CD4-positive, alpha-beta T cell treated with Interleukin-21 for 1 hour (primary cell): ENCODE data around the gene CARHSP1.
"Not testable (repeated sequence)": the region's sequence is repeated elsewhere in the genome, so short reads cannot be mapped to it uniquely, and the experiment has no call there.

ENCODE experiments used
- DNase-seq: peaks from one replicate; pipeline ENCODE4 v3.0.0-alpha.2; 2020

The CARHSP1 gene

DNA sequence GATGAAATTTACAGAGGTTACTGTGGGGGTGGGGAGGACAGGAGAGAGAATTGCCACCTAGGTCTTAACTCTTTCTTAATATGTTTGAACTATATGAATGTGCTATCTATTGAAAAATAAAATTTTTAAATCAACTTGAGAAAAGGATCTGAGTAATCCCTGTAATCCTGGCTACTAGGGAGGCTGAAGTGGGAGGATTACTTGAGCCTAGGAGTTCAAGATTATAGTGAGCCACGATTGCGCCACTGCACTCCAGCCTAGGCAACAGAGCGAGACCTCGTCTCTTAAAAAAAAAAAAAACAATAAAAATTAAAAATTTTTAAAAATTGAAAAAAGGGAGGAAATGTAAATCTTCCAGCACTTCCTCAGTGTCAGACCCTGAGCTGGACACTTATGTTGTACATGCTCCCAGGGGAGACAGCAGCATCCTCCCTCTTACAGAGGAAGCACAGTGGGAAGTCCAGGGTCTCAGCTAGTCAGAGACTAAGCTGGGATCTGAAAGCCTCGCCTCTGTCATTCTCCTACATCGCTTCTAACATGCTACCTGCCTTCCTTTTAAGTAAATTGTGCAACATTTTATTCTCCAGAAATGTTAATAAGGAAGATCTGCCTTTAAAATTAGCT is 49.3 kb downstream of the CARHSP1 start:
- no peak for DNase-seq

- DNase-seq = no peak
Observed at GRCh38 chr16:8818504-8819270, 50.1 kb downstream of the CARHSP1 start.

- peak; percentile 19 for DNase-seq
Observed at GRCh38 chr16:8816967-8817655, 51.7 kb downstream of the CARHSP1 start.

DNA sequence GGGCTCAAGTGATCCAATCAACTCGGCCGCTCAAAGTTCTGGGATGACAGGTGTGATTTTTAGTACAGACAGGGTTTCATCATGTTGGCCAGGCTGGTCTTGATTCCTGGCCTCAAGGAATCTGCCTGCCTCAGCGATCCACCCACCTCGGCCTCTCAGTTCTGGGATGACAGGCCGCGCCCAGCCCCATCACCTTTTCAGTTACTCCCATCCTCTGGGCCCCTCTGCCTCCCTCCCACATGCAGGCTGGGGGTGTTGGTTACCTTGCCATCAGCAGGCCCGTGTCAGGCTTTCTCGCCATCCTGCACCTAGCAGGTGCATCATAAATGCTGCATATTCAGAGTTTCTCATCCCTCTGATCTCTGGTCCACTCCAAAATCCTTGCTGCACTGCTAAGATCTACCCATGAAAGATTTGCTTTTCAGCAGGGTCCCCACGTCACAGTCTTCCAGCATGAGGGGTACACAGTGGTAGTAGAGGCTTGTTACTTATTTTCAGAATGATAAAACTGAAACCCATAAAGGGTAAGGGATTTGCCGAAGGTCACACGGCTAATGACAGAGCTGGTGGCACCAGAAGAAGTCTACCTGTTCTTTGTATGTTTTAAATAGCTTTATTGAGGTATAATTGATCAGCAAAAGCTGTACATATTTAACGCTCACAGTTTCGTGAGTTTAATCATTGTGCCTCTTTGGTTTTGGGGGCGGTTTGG is 54.6 kb downstream of the CARHSP1 start:
- DNase-seq = no peak

DNA sequence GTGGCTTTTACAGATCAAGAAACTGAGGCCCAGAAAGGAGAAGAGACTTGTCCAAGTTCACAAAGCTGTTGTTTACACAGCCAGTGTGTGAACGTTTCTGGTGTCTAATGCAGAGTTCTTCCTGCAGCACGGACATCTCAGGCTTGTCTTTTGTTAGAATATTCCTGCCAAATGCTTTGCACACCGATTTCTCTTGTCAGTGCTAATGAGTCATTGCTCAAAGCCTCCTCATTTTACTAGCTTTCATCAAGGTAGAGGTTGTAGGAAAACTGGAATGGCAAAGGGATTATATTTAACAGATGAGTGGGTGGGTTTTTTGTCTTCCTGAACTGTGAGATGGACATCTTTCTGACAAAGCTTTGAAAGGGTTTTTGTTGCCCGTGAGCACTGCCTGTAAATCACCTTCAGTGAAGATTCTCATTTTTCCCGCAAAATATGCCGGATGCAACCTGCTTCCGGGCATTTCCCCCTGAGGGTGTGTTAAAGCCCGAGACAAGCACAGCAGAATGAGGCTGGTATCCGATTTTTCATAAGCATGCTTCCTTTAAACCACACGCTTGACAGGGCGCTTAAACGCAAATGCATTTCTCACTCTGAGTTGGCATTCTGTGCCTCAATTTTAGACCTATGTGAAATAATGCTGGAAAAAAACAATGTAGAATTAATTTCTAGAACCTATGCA is 56.5 kb downstream of the CARHSP1 start:
- DNase-seq = no peak

GRCh38 chr16:8808613-8809353 is 60.0 kb downstream of the CARHSP1 start:
- DNase-seq = no peak

DNA sequence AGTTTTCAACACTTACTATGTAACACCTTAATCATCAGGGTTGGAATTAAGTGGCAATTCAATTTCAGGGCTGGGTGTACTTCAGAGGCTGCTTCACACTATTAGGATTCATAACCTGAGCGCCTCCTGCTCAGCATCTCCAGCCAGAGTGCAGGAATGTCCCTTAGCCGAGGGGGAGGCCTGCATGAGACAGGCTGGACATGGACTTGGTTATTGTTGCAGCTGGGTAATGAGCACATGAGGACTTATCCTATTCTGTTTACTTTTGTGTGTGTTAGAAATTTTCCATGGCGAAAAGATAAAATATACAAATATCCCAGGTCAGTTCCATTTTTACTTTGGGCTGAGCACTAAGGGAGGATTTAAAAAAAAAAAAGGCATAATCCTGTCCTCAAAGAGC is 60.8 kb downstream of the CARHSP1 start:
- DNase-seq = no peak

DNA sequence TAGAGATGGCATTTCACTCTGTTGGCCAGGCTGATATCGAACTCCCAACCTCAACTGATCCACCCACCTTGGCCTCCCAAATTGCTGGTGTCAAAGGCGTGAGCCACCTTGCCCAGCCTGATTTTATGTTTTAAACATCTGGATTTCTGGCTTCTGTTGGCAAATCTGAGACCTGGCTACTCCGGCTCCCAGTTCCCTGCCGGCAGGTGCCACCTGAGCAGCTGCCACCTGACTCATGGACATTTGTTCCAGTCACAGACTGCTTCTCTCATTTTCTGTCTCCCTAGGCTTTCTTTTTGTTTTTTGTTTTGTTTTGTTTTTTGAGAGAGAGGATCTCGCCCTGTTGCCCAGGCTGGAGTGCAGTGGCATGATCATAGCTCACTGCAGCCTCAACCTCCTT is 61.6 kb downstream of the CARHSP1 start:
- DNase-seq = no peak

GRCh38 chr16:8806272-8806983 is 62.4 kb downstream of the CARHSP1 start:
- no peak for DNase-seq

DNA sequence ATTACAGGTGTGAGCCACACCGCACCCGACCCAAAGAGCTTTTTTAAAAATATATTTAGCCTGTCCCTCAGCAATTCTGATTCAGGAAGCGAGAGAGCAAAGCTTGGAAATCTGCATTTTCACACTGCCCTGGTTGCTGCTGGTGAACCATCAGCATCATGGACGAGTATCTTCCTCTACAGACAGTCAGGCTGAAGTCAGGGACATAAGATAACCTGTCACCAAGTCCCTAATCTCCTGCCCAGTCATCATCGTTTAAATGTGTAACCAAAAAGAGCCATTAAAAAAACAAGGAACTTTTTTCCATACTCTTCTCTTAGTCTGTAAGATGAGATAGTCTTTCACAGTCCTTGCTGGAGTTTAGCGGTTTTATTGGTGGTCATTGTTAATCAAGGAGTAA is 64.5 kb downstream of the CARHSP1 start:
- DNase-seq = no peak

GRCh38 chr16:8803733-8804132 is 65.1 kb downstream of the CARHSP1 start:
- DNase-seq = not testable (repeated sequence)
